Testis (tissue), 3 donors: ENCODE results near the gene CALB2. TPM values are rescaled to one million over a fixed set of nuclear protein-coding genes. Genes with fewer than 3 reads are reported as not detected.

Experiments
- DNase-seq: peaks from one replicate; pipeline ENCODE4 v3.0.0-alpha.2; 2019
- H3K27ac ChIP-seq, 2 donors: fragments of 200-600 bp; sonication (generic); one replicate each; pipeline ENCODE4 v1.5.1; 2019
- H3K27me3 ChIP-seq: fragments of 200-600 bp; sonication (generic); one replicate; pipeline ENCODE4 v1.5.1; 2019
- H3K36me3 ChIP-seq: fragments of 200-600 bp; sonication (generic); one replicate; pipeline ENCODE4 v1.5.1; 2017; ENCODE audit warnings: low read depth; ENCODE audit errors: missing control alignments
- H3K4me1 ChIP-seq: fragments of 200-600 bp; sonication (generic); one replicate; pipeline ENCODE4 v1.5.1; 2019
- H3K4me3 ChIP-seq, 2 donors: fragments of 200-600 bp; sonication (generic); one replicate each; pipeline ENCODE4 v1.5.1; 2017 to 2019
- H3K9me3 ChIP-seq: fragments of 200-600 bp; sonication (generic); one replicate; pipeline ENCODE4 v1.5.1; 2017
- CTCF ChIP-seq, 3 experiments: fragments of 450-650 bp in 2 of 3; fragments of 200-600 bp in 1 of 3; sonication (generic) in 1 of 3; IDR thresholded peaks; one replicate each; pipeline ENCODE4 v1.5.1; 2016 to 2019; ENCODE audit warnings: antibody characterized with exemption in 3 of 3, mild to moderate bottlenecking in 2 of 3, moderate library complexity in 1 of 3
- POLR2A ChIP-seq: fragments of 450-650 bp; IDR thresholded peaks from one replicate; pipeline ENCODE4 v1.6.1; 2017; ENCODE audit warnings: antibody characterized with exemption, mild to moderate bottlenecking, moderate library complexity
- WGBS, 2 donors: methylation state at CpG; one replicate each; pipeline ENCODE4 v1.1.5; 2018; 5-methylcytosine and 5-hydroxymethylcytosine counted together
- intact Hi-C: fragments of 100-400 bp; cut with DNase I; formaldehyde crosslinking; loops from one replicate; pipeline ENCODE4 v1.15.1; 2023; ENCODE audit warnings: low total_unique reads
- polyA plus RNA-seq: library from polyadenylated mRNA; stranded (reverse); fragments of 350-450 nt; fragmentation: Illumina TruSeq; extraction: RNeasy Lipid Tissue Mini Kit (QIAGEN cat#74804); gene quantifications from one replicate; pipeline ENCODE4 v1.2.3, GENCODE V29; 2014; ENCODE audit warnings: low read depth, low replicate concordance; ENCODE audit not compliant: insufficient read depth
- total RNA-seq, 2 donors: library from RNA; depleted of rRNA; stranded (reverse); fragments of >200 nt; gene quantifications; one replicate each; pipeline ENCODE4 v1.2.3, GENCODE V29; 2016

CALB2 gene
- total and polyA plus RNA-seq, 3 donors from 2014 or later = 3.6 to 53.2 (median 5.1) TPM

GRCh38 chr16:71359431-71359830, 908 bp downstream of the CALB2 start:
- H3K4me3 ChIP-seq = no peak overlapping the region
- no peak overlapping the region for H3K27ac ChIP-seq
- no peaks in the 10 kb centered on the region for H3K36me3 ChIP-seq
- TF ChIP-seq CTCF (IDR thresholded peaks at IDR 0.05) = no peak
- no peak for TF ChIP-seq POLR2A
- WGBS, 2 donors = 70 to 75% methylated on average over 6 of the region's 6 CpGs
- intact Hi-C loops = no loop called here
- H3K9me3 ChIP-seq = no peaks in the 10 kb centered on the region
- peaks cover 8% of the 10 kb centered on the region for H3K4me1 ChIP-seq
- DNase-seq = no peak
- no peaks in the 10 kb centered on the region for H3K27me3 ChIP-seq

GRCh38 chr16:71360378-71360777, 1.9 kb downstream of the CALB2 start:
- peak; percentile 42 for DNase-seq
- no peak overlapping the region for H3K27ac ChIP-seq
- H3K4me1 ChIP-seq = peaks cover 8% of the 10 kb centered on the region
- no peaks in the 10 kb centered on the region for H3K27me3 ChIP-seq
- TF ChIP-seq CTCF (IDR thresholded peaks at IDR 0.05) = no peak
- no peak for TF ChIP-seq POLR2A
- no peaks in the 10 kb centered on the region for H3K36me3 ChIP-seq
- no peaks in the 10 kb centered on the region for H3K9me3 ChIP-seq
- 45 to 58% methylated on average over 2 of the region's 2 CpGs for WGBS, 2 donors
- no peak overlapping the region for H3K4me3 ChIP-seq
- intact Hi-C loops = no loop called here

- 26 to 46% methylated on average over 3 to 9 of the region's 9 CpGs for WGBS, 2 donors
- DNase-seq = no peak
- Histone ChIP-seq H3K4me3 (no peak overlapping the region), H3K27ac (no peak overlapping the region), H3K36me3 (no peaks in the 10 kb centered on the region), H3K9me3 (no peaks in the 10 kb centered on the region), H3K27me3 (no peaks in the 10 kb centered on the region), H3K4me1 (no peaks in the 10 kb centered on the region)
- intact Hi-C loops = no loop called here
- no peak for TF ChIP-seq POLR2A
- TF ChIP-seq CTCF (IDR thresholded peaks at IDR 0.05) = no peak
Observed at GRCh38 chr16:71364133-71364681, 5.7 kb downstream of the CALB2 start.

- H3K36me3 ChIP-seq = no peaks in the 10 kb centered on the region
- 58 to 67% methylated on average over 10 of the region's 10 CpGs for WGBS, 2 donors
- TF ChIP-seq CTCF (IDR thresholded peaks at IDR 0.05) = no peak
- TF ChIP-seq POLR2A = no peak
- no peaks in the 10 kb centered on the region for H3K9me3 ChIP-seq
- H3K4me1 ChIP-seq = no peaks in the 10 kb centered on the region
- H3K27ac ChIP-seq = no peak overlapping the region
- intact Hi-C loops = no loop called here
- no peaks in the 10 kb centered on the region for H3K27me3 ChIP-seq
- DNase-seq = no peak
- no peak overlapping the region for H3K4me3 ChIP-seq
Observed at GRCh38 chr16:71365021-71365420, 6.5 kb downstream of the CALB2 start.

- Histone ChIP-seq H3K4me1 (no peaks in the 10 kb centered on the region), H3K27ac (no peak overlapping the region), H3K9me3 (no peaks in the 10 kb centered on the region), H3K27me3 (no peaks in the 10 kb centered on the region), H3K4me3 (no peak overlapping the region), H3K36me3 (no peaks in the 10 kb centered on the region)
- intact Hi-C loops = no loop called here
- WGBS, 2 donors = 70 to 82% methylated on average over 8 to 12 of the region's 12 CpGs
- TF ChIP-seq CTCF (IDR thresholded peaks at IDR 0.05) (peak in 2 of 3 experiments; percentile 7 to 29), POLR2A (no peak)
- peak; percentile 72 for DNase-seq
Observed at GRCh38 chr16:71367241-71367976, 8.9 kb downstream of the CALB2 start.
